ENCODE results near the gene IL17RB. TPM values are rescaled to one million over a fixed set of nuclear protein-coding genes. Genes with fewer than 3 reads are reported as not detected.

Gene IL17RB
- total RNA-seq, 1 experiment from 2014 or later, result not detected

- no peaks in the 10 kb centered on the region for H3K36me3 ChIP-seq (ENCODE audit: insufficient read depth, low read length, poor library complexity, severe bottlenecking)
- H3K4me1 ChIP-seq (ENCODE audit: insufficient read depth, low read length, poor library complexity, severe bottlenecking), result no peaks in the 10 kb centered on the region
- ChIA-PET CTCF (no interaction called here), POLR2A (ENCODE audit: low non-redundant PET) (no interaction called here)
- no peak overlapping the region for H3K27ac ChIP-seq (ENCODE audit: low read depth, low read length, poor library complexity, severe bottlenecking)
- intact Hi-C loops (cut with micrococcal nuclease; ENCODE audit: unreplicated experiment), result no loop called here
- H3K27me3 ChIP-seq (replicated peaks; ENCODE audit: insufficient read depth, low read depth, low read length, poor library complexity), result no peaks in the 10 kb centered on the region
- no peak overlapping the region for H3K4me3 ChIP-seq (ENCODE audit: low read depth, low read length, poor library complexity, severe bottlenecking)
- no peaks in the 10 kb centered on the region for H3K9me3 ChIP-seq (ENCODE audit: low read depth, low read length, poor library complexity, severe bottlenecking)
- no peak for DNase-seq (ENCODE audit: low spot score)
- BruUV-seq (replicated peaks), result no TSS peak
- no peak for TF ChIP-seq CTCF (conservative IDR thresholded peaks at IDR 0.05; ENCODE audit: low read depth, low read length)
- no peak for TF ChIP-seq EZH2 (IDR thresholded peaks at IDR 0.05; ENCODE audit: borderline replicate concordance, low read depth, low read length, poor library complexity, severe bottlenecking)
These were observed 20.3 kb upstream of the IL17RB start for GRCh38 chr3:53826048-53826447.

- TF ChIP-seq CTCF (conservative IDR thresholded peaks at IDR 0.05; ENCODE audit: low read depth, low read length), result no peak
- no peak for TF ChIP-seq EZH2 (IDR thresholded peaks at IDR 0.05; ENCODE audit: borderline replicate concordance, low read depth, low read length, poor library complexity, severe bottlenecking)
- intact Hi-C loops (cut with micrococcal nuclease; ENCODE audit: unreplicated experiment), result no loop called here
- CTCF ChIA-PET, result no interaction called here
- H3K27me3 ChIP-seq (replicated peaks; ENCODE audit: insufficient read depth, low read depth, low read length, poor library complexity), result no peaks in the 10 kb centered on the region
- DNase-seq (ENCODE audit: low spot score), result no peak
- H3K4me3 ChIP-seq (ENCODE audit: low read depth, low read length, poor library complexity, severe bottlenecking), result no peak overlapping the region
- H3K4me1 ChIP-seq (ENCODE audit: insufficient read depth, low read length, poor library complexity, severe bottlenecking), result no peaks in the 10 kb centered on the region
- POLR2A ChIA-PET (ENCODE audit: low non-redundant PET), result no interaction called here
- H3K27ac ChIP-seq (ENCODE audit: low read depth, low read length, poor library complexity, severe bottlenecking), result no peak overlapping the region
- no TSS peak for BruUV-seq (replicated peaks)
- no peaks in the 10 kb centered on the region for H3K9me3 ChIP-seq (ENCODE audit: low read depth, low read length, poor library complexity, severe bottlenecking)
- H3K36me3 ChIP-seq (ENCODE audit: insufficient read depth, low read length, poor library complexity, severe bottlenecking), result no peaks in the 10 kb centered on the region
These were observed 17.8 kb upstream of the IL17RB start for GRCh38 chr3:53828581-53828980.

DNA sequence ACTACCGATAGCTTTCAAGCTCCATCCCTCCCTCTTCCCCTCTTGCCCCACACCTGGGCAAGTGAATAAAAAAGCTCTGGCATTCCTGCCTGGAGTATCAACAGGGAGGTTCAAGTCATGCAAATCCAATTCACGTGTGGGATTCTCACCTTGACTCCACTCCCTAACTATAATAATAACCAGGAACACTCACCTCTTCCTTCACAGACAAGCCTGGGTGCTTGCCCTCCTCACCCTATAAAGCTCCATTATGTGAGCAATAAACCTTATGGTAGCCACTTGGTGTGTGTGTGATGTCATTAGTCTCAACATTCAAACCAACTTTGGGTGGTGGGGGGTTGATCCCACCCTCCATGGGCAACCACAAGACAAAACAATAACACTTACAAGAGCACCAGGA is 16.8 kb upstream of the IL17RB start:
- ChIA-PET CTCF (no interaction called here), POLR2A (ENCODE audit: low non-redundant PET) (no interaction called here)
- intact Hi-C loops (cut with micrococcal nuclease; ENCODE audit: unreplicated experiment), result no loop called here

More for the DNA sequence above, 16.8 kb upstream of the IL17RB start:
- DNase-seq (ENCODE audit: low spot score), result no peak
- H3K9me3 ChIP-seq (ENCODE audit: low read depth, low read length, poor library complexity, severe bottlenecking), result no peaks in the 10 kb centered on the region
- H3K27me3 ChIP-seq (replicated peaks; ENCODE audit: insufficient read depth, low read depth, low read length, poor library complexity), result no peaks in the 10 kb centered on the region
- TF ChIP-seq CTCF (conservative IDR thresholded peaks at IDR 0.05; ENCODE audit: low read depth, low read length) (no peak), EZH2 (IDR thresholded peaks at IDR 0.05; ENCODE audit: borderline replicate concordance, low read depth, low read length, poor library complexity, severe bottlenecking) (no peak)
- no TSS peak for BruUV-seq (replicated peaks)
- no peak overlapping the region for H3K27ac ChIP-seq (ENCODE audit: low read depth, low read length, poor library complexity, severe bottlenecking)
- no peaks in the 10 kb centered on the region for H3K4me1 ChIP-seq (ENCODE audit: insufficient read depth, low read length, poor library complexity, severe bottlenecking)
- no peak overlapping the region for H3K4me3 ChIP-seq (ENCODE audit: low read depth, low read length, poor library complexity, severe bottlenecking)
- no peaks in the 10 kb centered on the region for H3K36me3 ChIP-seq (ENCODE audit: insufficient read depth, low read length, poor library complexity, severe bottlenecking)
